Spinal cord (tissue), 10 donors: ENCODE measurements around the gene PLOD1. TPM values are rescaled to one million over a fixed set of nuclear protein-coding genes. Genes with fewer than 3 reads are reported as not detected.

Source experiments
- DNase-seq, 6 donors: peaks; one replicate each; pipeline versions ENCODE4 v3.0.0 to v3.0.0-alpha.2; 2013 to 2015; ENCODE audit warnings: low spot score in 6 of 6, low read depth in 4 of 6
- H3K27ac ChIP-seq: one replicate; pipeline ENCODE4 v1.5.1; 2013; ENCODE audit warnings: low read depth, low read length, control low read depth
- H3K27me3 ChIP-seq: one replicate; pipeline ENCODE4 v1.6.1; 2013; ENCODE audit warnings: low read length; ENCODE audit not compliant: control insufficient read depth, insufficient read depth
- H3K36me3 ChIP-seq: one replicate; pipeline ENCODE4 v1.6.1; 2013; ENCODE audit warnings: low read length; ENCODE audit not compliant: control insufficient read depth, insufficient read depth
- H3K4me1 ChIP-seq: one replicate; pipeline ENCODE4 v1.6.1; 2013; ENCODE audit warnings: low read length; ENCODE audit not compliant: control insufficient read depth, insufficient read depth
- H3K4me3 ChIP-seq: one replicate; pipeline ENCODE4 v1.5.1; 2013; ENCODE audit warnings: low read depth, low read length, control low read depth
- H3K9me3 ChIP-seq: one replicate; pipeline ENCODE4 v1.6.1; 2013; ENCODE audit warnings: low read length; ENCODE audit not compliant: control insufficient read depth, insufficient read depth
- WGBS: methylation state at CpG from one replicate; pipeline ENCODE4 v1.1.5; 2013; ENCODE audit warnings: missing lambda C conversion rate; ENCODE audit not compliant: insufficient coverage; 5-methylcytosine and 5-hydroxymethylcytosine counted together
- polyA plus RNA-seq, 2 donors: library from polyadenylated mRNA; unstranded; fragments of 120-200 nt; gene quantifications; one replicate each; pipeline ENCODE4 v1.2.1, GENCODE V29; 2013; ENCODE audit not compliant: insufficient read length in 2 of 2
- total RNA-seq, 2 donors: library from RNA; depleted of rRNA in 1 of 2; stranded (reverse); fragments of 120-200 nt in 1 of 2; fragments of >200 nt in 1 of 2; gene quantifications; one replicate each; pipeline versions ENCODE4 v1.2.3 to v1.2.4, GENCODE V29; 2013 to 2014
- donor health status: healthy.

PLOD1 gene
- total and polyA plus RNA-seq, 4 donors = 47.7 to 108 (median 73.2) TPM

DNA sequence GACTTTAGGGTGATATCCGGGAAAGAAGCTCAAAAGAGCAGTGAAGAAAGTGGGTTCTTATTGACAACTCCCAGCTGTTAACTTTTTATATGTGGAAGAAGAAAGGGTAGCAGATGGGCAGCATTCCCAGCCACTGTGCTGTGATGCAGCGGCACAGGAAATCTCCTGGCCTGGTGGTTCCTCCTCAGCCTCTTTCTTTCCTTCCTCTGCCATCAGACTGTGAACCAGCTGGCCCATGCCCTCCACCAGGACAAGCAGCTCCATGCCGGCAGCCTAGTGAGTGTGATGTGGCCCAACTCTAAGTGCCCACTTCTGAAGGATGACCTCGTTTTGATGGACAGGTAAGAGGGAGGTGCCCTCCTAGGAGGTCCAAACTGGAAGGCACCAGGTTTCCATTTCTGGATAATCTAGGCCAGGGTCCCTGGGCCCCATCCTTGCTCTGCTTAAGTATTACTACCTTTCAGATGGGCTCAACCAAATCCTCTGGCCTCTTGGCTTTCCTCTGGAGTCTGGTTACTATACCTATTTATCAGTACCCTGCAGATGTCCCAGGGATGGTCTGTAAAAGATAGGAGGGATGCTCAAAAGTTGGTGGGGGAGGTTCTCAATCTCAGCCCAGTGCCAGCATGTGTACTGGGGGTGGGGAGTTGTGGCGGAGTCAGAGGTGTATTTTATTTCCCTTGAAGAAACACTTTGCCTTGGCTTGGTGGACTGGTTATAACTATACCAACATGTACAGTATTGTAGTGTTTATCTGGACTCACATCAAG, 62.7 kb downstream of the PLOD1 start:
- no peaks in the 10 kb centered on the region for H3K27me3 ChIP-seq
- H3K4me3 ChIP-seq = no peak overlapping the region
- H3K36me3 ChIP-seq = peaks cover 86% of the 10 kb centered on the region
- H3K27ac ChIP-seq = no peak overlapping the region
- no peaks in the 10 kb centered on the region for H3K4me1 ChIP-seq
- no peaks in the 10 kb centered on the region for H3K9me3 ChIP-seq
- no peak for DNase-seq
- 83% methylated on average over 3 of the region's 5 CpGs for WGBS

DNA sequence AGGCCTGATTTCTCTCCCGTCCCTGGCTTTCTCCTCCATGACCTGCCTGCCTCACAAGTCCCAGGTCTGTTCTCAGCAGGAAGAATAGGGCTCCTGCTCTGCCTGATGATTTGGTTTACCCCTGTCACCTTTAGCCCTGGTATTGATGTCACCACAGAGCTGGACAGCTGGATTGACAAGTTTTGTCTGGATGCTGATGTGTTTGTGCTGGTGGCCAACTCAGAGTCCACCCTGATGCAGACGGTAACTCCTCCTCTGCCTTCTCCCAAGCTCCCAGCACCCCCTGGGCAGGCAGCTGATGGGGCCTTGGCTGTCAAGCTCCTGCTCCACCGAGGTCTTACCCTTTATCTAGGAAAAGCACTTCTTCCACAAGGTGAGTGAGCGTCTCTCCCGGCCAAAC, 64.1 kb downstream of the PLOD1 start:
- Histone ChIP-seq H3K4me1 (no peaks in the 10 kb centered on the region), H3K4me3 (no peak overlapping the region), H3K27me3 (no peaks in the 10 kb centered on the region), H3K27ac (no peak overlapping the region), H3K9me3 (no peaks in the 10 kb centered on the region), H3K36me3 (peaks cover 83% of the 10 kb centered on the region)
- DNase-seq = no peak
- WGBS = 91% methylated on average over 5 of the region's 5 CpGs

DNA sequence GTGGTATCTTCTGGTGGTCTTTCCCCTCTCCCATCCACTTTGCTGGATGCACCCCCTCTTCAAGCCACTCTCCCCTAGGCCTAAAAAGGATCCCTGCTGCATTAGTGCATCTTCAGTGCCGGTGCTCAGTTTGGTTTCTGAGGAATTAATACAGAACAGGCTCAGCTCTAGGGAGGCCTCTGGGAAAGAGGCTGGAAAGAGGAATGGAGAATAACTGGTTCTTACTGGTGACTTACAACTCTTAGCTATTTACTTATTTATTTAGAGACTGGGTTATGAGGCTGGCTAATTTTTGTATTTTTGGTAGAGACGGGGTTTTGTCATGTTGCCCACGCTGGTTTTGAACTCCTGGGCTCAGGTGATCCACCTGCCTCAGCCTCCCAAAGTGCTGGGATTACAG, 64.7 kb downstream of the PLOD1 start:
- 100% methylated on average over 2 of the region's 3 CpGs for WGBS
- no peaks in the 10 kb centered on the region for H3K4me1 ChIP-seq
- H3K9me3 ChIP-seq = no peaks in the 10 kb centered on the region
- no peak overlapping the region for H3K4me3 ChIP-seq
- no peaks in the 10 kb centered on the region for H3K27me3 ChIP-seq
- no peak overlapping the region for H3K27ac ChIP-seq
- peaks cover 88% of the 10 kb centered on the region for H3K36me3 ChIP-seq
- DNase-seq = no peak

DNA sequence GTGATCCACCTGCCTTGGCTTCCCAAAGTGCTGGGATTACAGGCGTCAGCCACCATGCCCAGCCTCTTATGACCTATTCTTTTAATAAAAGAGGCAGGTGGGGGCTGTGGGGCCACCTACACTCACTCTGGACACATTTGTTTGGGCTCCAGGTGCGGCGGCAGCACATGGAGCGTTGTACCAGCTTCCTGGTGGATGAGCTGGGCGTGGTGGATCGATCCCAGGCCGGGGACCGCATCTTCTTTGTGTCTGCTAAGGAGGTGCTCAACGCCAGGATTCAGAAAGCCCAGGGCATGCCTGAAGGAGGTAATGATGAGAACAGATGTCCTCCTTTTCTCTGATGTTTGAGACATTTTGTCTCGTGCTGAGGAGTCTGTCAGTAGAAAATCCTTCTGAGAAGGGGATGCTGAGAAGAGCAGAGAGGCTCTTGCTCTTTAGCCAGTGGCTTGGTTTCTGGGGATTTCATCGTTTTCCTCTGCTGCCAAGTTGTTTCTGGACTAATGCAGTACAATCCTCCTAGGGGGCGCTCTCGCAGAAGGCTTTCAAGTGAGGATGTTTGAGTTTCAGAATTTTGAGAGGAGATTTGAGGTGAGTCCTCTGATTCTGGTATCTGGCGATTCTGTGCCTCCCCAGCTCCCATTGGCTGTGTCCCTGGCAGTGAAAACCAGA, 66.9 kb downstream of the PLOD1 start:
- peak in 2 of 6 donors; percentile 16 for DNase-seq
- Histone ChIP-seq H3K27ac (no peak overlapping the region), H3K9me3 (no peaks in the 10 kb centered on the region), H3K27me3 (no peaks in the 10 kb centered on the region), H3K36me3 (peaks cover 89% of the 10 kb centered on the region), H3K4me1 (no peaks in the 10 kb centered on the region), H3K4me3 (no peak overlapping the region)
- 76% methylated on average over 13 of the region's 14 CpGs for WGBS

DNA sequence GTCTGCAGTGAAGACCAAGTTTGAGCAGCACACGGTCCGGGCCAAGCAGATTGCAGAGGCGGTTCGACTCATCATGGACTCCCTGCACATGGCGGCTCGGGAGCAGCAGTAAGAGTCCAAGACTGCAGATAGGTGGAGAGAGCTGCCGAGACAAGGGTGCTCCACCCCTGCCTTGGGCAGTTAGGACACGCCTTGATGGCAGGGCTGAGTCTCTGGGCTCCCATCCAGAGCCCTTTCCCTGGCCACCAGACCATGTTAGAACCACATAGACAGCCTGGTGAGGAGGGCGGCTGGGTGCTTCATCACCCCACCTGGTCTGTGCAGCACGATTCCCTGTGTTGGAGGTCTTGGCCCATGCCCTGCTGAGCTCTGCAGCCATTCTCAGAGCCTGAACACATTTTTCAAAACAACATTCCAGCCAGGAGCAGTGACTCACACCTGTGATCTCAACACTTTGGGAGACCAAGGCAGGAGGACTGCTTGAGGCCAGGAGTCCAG, 67.5 kb downstream of the PLOD1 start:
- no peak overlapping the region for H3K4me3 ChIP-seq
- DNase-seq = no peak
- H3K9me3 ChIP-seq = no peaks in the 10 kb centered on the region
- H3K27me3 ChIP-seq = no peaks in the 10 kb centered on the region
- H3K27ac ChIP-seq = no peak overlapping the region
- no peaks in the 10 kb centered on the region for H3K4me1 ChIP-seq
- 98% methylated on average over 10 of the region's 10 CpGs for WGBS
- peaks cover 89% of the 10 kb centered on the region for H3K36me3 ChIP-seq

DNA sequence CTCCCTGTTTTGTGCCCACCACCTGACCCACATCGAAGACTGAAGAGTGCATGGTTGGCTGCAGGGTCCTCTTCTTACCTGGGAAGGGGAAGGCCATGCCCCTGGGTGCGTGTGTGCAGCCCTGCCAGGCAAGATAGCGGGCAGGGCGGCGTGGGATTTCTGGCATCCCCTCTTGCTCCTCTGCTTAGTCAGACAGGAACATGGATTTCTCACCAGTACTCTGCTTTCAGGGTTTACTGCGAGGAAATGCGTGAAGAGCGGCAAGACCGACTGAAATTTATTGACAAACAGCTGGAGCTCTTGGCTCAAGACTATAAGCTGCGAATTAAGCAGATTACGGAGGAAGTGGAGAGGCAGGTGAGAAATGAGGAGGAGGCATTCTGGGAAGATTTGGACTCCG, 69.2 kb downstream of the PLOD1 start:
- Histone ChIP-seq H3K4me1 (no peaks in the 10 kb centered on the region), H3K27ac (no peak overlapping the region), H3K36me3 (peaks cover 88% of the 10 kb centered on the region), H3K27me3 (no peaks in the 10 kb centered on the region), H3K4me3 (no peak overlapping the region), H3K9me3 (no peaks in the 10 kb centered on the region)
- WGBS = 95% methylated on average over 8 of the region's 12 CpGs
- DNase-seq = no peak

DNA sequence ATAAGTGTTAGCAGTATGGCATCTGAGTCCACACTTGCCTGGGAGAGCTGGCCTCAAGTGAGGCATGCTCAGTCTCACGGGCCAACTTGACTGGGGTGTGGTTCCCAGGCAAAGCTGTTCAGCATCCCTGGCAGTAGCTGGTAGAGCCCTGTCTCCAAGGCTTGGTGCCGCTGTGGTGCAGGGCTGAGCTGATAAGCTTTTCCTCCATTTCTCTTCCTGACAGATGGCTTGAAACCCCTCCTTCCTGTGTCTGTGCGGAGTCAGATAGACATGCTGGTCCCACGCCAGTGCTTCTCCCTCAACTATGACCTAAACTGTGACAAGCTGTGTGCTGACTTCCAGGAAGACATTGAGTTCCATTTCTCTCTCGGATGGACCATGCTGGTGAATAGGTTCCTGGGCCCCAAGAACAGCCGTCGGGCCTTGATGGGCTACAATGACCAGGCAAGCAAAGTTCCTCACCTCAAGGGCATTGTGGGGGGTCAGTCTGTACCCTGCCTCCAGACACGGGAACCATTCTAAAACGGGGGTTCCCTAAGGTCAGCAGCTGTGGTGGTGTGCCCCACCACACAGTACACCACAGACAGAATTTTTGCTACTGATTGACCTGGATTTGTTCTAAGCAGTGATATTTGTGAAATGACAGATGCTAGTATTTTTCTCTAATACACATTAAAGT, 71.1 kb downstream of the PLOD1 start:
- no peak overlapping the region for H3K27ac ChIP-seq
- no peak overlapping the region for H3K4me3 ChIP-seq
- no peaks in the 10 kb centered on the region for H3K27me3 ChIP-seq
- H3K4me1 ChIP-seq = no peaks in the 10 kb centered on the region
- DNase-seq = peak in 1 of 6 donors; percentile 8
- 90% methylated on average over 7 of the region's 9 CpGs for WGBS
- peaks cover 91% of the 10 kb centered on the region for H3K36me3 ChIP-seq
- H3K9me3 ChIP-seq = no peaks in the 10 kb centered on the region

DNA sequence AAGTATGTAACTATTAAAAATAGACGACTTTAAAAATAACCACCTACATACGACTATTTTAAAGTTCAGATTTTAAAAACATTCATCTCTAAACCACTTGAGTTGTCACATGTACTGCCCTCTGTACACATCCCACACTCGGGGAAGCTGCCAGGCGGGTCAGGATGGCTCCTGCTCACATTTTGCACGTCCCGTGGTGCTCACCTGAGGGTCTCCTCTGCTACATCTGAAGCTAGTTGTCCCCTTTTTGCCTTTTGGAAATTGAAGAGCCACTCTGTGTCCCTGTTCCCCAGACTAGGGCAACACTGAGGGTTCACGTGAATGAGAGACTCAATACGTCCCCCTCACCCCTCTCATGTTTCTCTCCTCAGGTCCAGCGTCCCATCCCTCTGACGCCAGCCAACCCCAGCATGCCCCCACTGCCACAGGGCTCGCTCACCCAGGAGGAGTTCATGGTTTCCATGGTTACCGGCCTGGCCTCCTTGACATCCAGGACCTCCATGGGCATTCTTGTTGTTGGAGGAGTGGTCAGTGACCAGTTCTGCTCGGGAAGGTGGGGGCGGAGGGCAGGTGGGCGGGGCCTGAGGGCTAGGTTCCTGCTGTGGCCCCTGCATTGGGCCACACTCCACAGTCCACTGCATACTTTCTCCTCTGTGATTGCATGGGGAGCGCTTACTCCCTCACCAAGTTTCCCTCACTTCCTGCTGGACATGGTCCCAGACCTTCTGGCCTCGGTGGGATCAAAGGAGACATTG, 71.8 kb downstream of the PLOD1 start:
- H3K27ac ChIP-seq = no peak overlapping the region
- no peak overlapping the region for H3K4me3 ChIP-seq
- no peaks in the 10 kb centered on the region for H3K9me3 ChIP-seq
- H3K4me1 ChIP-seq = no peaks in the 10 kb centered on the region
- peaks cover 91% of the 10 kb centered on the region for H3K36me3 ChIP-seq
- DNase-seq = no peak
- WGBS = 82% methylated on average over 10 of the region's 17 CpGs
- H3K27me3 ChIP-seq = no peaks in the 10 kb centered on the region

DNA sequence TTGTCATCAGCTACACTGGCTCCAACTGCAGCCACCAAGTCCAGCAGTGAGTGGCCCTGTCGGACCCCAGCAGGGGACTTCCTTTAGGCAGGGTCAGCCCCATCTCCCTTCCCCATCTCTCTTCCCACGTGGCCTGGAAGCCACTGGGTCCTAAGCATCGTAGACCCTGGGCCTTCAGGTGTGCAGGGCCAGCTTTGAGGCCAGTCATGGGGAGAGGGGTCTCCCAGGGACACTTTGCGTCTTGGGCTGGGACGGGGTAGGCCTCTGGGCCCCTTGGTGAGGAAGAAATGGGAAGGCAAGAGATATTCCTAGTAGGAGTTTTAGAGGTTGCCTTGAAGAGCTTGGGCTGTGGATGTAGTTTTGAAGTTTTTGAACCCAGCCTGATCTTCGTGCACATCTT, 72.7 kb downstream of the PLOD1 start:
- no peak overlapping the region for H3K4me3 ChIP-seq
- no peaks in the 10 kb centered on the region for H3K4me1 ChIP-seq
- H3K36me3 ChIP-seq = peaks cover 91% of the 10 kb centered on the region
- DNase-seq = no peak
- 97% methylated on average over 6 of the region's 6 CpGs for WGBS
- no peaks in the 10 kb centered on the region for H3K27me3 ChIP-seq
- H3K27ac ChIP-seq = no peak overlapping the region
- H3K9me3 ChIP-seq = no peaks in the 10 kb centered on the region
